SH-SY5Y (cell line): Measurements from ENCODE around the gene LRRC23.

Source experiments
- GATA2 ChIP-seq: IDR thresholded peaks from 2 replicates; pipeline ENCODE4 v1.6.1; 2011; ENCODE audit warnings: mild to moderate bottlenecking, low read depth, low read length
- GATA3 ChIP-seq: IDR thresholded peaks from 2 replicates; pipeline ENCODE4 v1.6.1; 2011; ENCODE audit warnings: low read depth, mild to moderate bottlenecking, low read length, moderate library complexity

The LRRC23 gene

GRCh38 chr12:6932766-6933165 is 28.1 kb downstream of the LRRC23 start:
- TF ChIP-seq GATA2 (no peak), GATA3 (no peak)

GRCh38 chr12:6934110-6934509 is 29.5 kb downstream of the LRRC23 start:
- no peak for TF ChIP-seq GATA3
- TF ChIP-seq GATA2 = no peak

- TF ChIP-seq GATA2 = no peak
- no peak for TF ChIP-seq GATA3
These were observed 31.0 kb downstream of the LRRC23 start for GRCh38 chr12:6935371-6936193.

GRCh38 chr12:6936194-6936635 is 31.6 kb downstream of the LRRC23 start:
- no peak for TF ChIP-seq GATA3
- no peak for TF ChIP-seq GATA2

GRCh38 chr12:6936636-6937480 is 32.2 kb downstream of the LRRC23 start:
- TF ChIP-seq GATA2 = no peak
- no peak for TF ChIP-seq GATA3

- TF ChIP-seq GATA3 (no peak), GATA2 (no peak)
These were observed 33.1 kb downstream of the LRRC23 start for GRCh38 chr12:6937481-6938352.

GRCh38 chr12:6938353-6939190 is 34.0 kb downstream of the LRRC23 start:
- no peak for TF ChIP-seq GATA3
- no peak for TF ChIP-seq GATA2

- TF ChIP-seq GATA2 = no peak
- no peak for TF ChIP-seq GATA3
These were observed 34.5 kb downstream of the LRRC23 start for GRCh38 chr12:6939191-6939540.

GRCh38 chr12:6941267-6941666 is 36.6 kb downstream of the LRRC23 start:
- TF ChIP-seq GATA3 = no peak
- TF ChIP-seq GATA2 = no peak

GRCh38 chr12:6941782-6942181 is 37.2 kb downstream of the LRRC23 start:
- no peak for TF ChIP-seq GATA2
- no peak for TF ChIP-seq GATA3

- TF ChIP-seq GATA2 (no peak), GATA3 (no peak)
These were observed 37.7 kb downstream of the LRRC23 start for GRCh38 chr12:6942331-6942665.

- TF ChIP-seq GATA3 = no peak
- no peak for TF ChIP-seq GATA2
These were observed 38.7 kb downstream of the LRRC23 start for GRCh38 chr12:6943389-6943721.

GRCh38 chr12:6943722-6944380 is 39.2 kb downstream of the LRRC23 start, which contains the start of the genes C12orf57 and RNU7-1:
C12orf57 (plus strand) TSS chr12:6944022; CDS start chr12:6944122, 100 bp downstream.
RNU7-1 (plus strand) TSS chr12:6943816.
- TF ChIP-seq GATA2 (peak; percentile 10; the same call in 1 of the 2 replicates), GATA3 (no peak)
